Chondrocyte (in vitro differentiated cells): ENCODE measurements around the gene SAMD15. TPM values are rescaled to one million over a fixed set of nuclear protein-coding genes. Genes with fewer than 3 reads are reported as not detected.

ENCODE experiments used
- DNase-seq: peaks from one replicate; pipeline ENCODE4 v3.0.0; 2021; ENCODE audit warnings: mixed read lengths, low spot score
- H3K27ac Mint-ChIP-seq: one replicate; pipeline ENCODE4 v1.8.0; 2021; ENCODE audit warnings: mild to moderate bottlenecking, moderate library complexity, mixed read lengths; ENCODE audit not compliant: unreplicated experiment
- H3K27me3 Mint-ChIP-seq: 2 replicates; pipeline ENCODE4 v1.8.0; 2021; ENCODE audit warnings: low read depth, mixed read lengths
- H3K36me3 Mint-ChIP-seq: 2 replicates; pipeline ENCODE4 v1.8.0; 2021; ENCODE audit warnings: low read depth, mixed read lengths
- H3K4me1 Mint-ChIP-seq: 2 replicates; pipeline ENCODE4 v1.8.0; 2021; ENCODE audit warnings: low read depth, mild to moderate bottlenecking, mixed read lengths
- H3K4me3 Mint-ChIP-seq: one replicate; pipeline ENCODE4 v1.8.0; 2021; ENCODE audit warnings: mild to moderate bottlenecking, moderate library complexity, mixed read lengths; ENCODE audit not compliant: unreplicated experiment
- H3K9me3 Mint-ChIP-seq: 2 replicates; pipeline ENCODE4 v1.8.0; 2021; ENCODE audit warnings: low read depth, mixed read lengths
- CTCF ChIP-seq: fragments of 200-600 bp; sonication (generic); IDR thresholded peaks from 2 replicates; pipeline ENCODE4 v1.5.0; 2021; ENCODE audit warnings: antibody characterized with exemption, mild to moderate bottlenecking, moderate library complexity
- total RNA-seq: library from RNA; stranded (reverse); gene quantifications from 3 replicates; pipeline ENCODE4 v1.2.1, GENCODE V29; 2021

SAMD15 gene
- total RNA-seq, 1 donor from 2014 or later = 1.2 TPM

- DNase-seq = no peak
- H3K9me3 Mint-ChIP-seq = no peaks in the 10 kb centered on the region
- no peak for TF ChIP-seq CTCF
- no peak overlapping the region for H3K4me3 Mint-ChIP-seq
- H3K27ac Mint-ChIP-seq = no peak overlapping the region
- no peaks in the 10 kb centered on the region for H3K27me3 Mint-ChIP-seq
- no peaks in the 10 kb centered on the region for H3K4me1 Mint-ChIP-seq
- H3K36me3 Mint-ChIP-seq = peaks cover 43% of the 10 kb centered on the region
Observed at GRCh38 chr14:77436042-77436441, 58.9 kb downstream of the SAMD15 start.

- Mint-ChIP-seq H3K4me1 (no peaks in the 10 kb centered on the region), H3K27ac (no peak overlapping the region), H3K27me3 (no peaks in the 10 kb centered on the region), H3K36me3 (peaks cover 55% of the 10 kb centered on the region), H3K9me3 (no peaks in the 10 kb centered on the region), H3K4me3 (no peak overlapping the region)
- no peak for TF ChIP-seq CTCF
- no peak for DNase-seq
Observed at GRCh38 chr14:77438596-77438995, 61.4 kb downstream of the SAMD15 start.

GRCh38 chr14:77439861-77440260 lies 62.7 kb downstream of the SAMD15 start:
- H3K27me3 Mint-ChIP-seq = no peaks in the 10 kb centered on the region
- no peaks in the 10 kb centered on the region for H3K9me3 Mint-ChIP-seq
- no peaks in the 10 kb centered on the region for H3K4me1 Mint-ChIP-seq
- H3K4me3 Mint-ChIP-seq = no peak overlapping the region
- H3K36me3 Mint-ChIP-seq = peaks cover 50% of the 10 kb centered on the region
- TF ChIP-seq CTCF = no peak
- DNase-seq = no peak
- H3K27ac Mint-ChIP-seq = no peak overlapping the region

Other genes with a start within 250 kb of the SAMD15 start
- gene ZDHHC22, start 235.6 kb upstream of the SAMD15 start, total RNA-seq = 0.13 to 0.30 TPM (median 0.15 TPM) in 3 replicates
- gene TMEM63C, start 195.6 kb upstream of the SAMD15 start, total RNA-seq = 7.6 to 10.3 TPM (median 8.7 TPM) in 3 replicates
- gene NGB, start 106.2 kb upstream of the SAMD15 start, total RNA-seq = not detected in 3 replicates
- 30.1 to 45.1 TPM (median 34.7 TPM) in 3 replicates for gene POMT2, start 56.5 kb upstream of the SAMD15 start, total RNA-seq
- gene GSTZ1, start 56.3 kb upstream of the SAMD15 start, total RNA-seq = 9.8 to 14.1 TPM (median 12.5 TPM) in 3 replicates
- gene TMED8, start 285 bp upstream of the SAMD15 start, total RNA-seq = 10.3 to 12.5 TPM (median 10.4 TPM) in 3 replicates
- gene NOXRED1, start 46.1 kb downstream of the SAMD15 start, total RNA-seq = 0.18 to 0.37 TPM (median 0.27 TPM) in 3 replicates
- 21.2 to 24.3 TPM (median 21.9 TPM) in 3 replicates for gene VIPAS39, start 80.2 kb downstream of the SAMD15 start, total RNA-seq
- 85.0 to 107 TPM (median 85.7 TPM) in 3 replicates for gene AHSA1, start 80.7 kb downstream of the SAMD15 start, total RNA-seq
- gene ISM2, start 121.4 kb downstream of the SAMD15 start, total RNA-seq = 0.20 to 0.26 TPM in 2 of 3 replicates, not detected in the other
- gene SPTLC2, start 239.3 kb downstream of the SAMD15 start, total RNA-seq = 25.3 to 30.1 TPM (median 29.1 TPM) in 3 replicates